Measurements from ENCODE around the gene PLAAT4.
"Not testable (repeated sequence)": the region's sequence is repeated elsewhere in the genome, so short reads cannot be mapped to it uniquely, and the experiment has no call there.

Gene PLAAT4

GRCh38 chr11:63543711-63544110 lies 7.1 kb downstream of the PLAAT4 start:
- DNase-seq (ENCODE audit: low spot score) = no peak

- DNase-seq (ENCODE audit: low spot score) = no peak
Measured at GRCh38 chr11:63547061-63547460, 10.5 kb downstream of the PLAAT4 start.

GRCh38 chr11:63548178-63548577 lies 11.6 kb downstream of the PLAAT4 start:
- no peak for DNase-seq (ENCODE audit: low spot score)

GRCh38 chr11:63549411-63549810 lies 12.8 kb downstream of the PLAAT4 start:
- no peak for DNase-seq (ENCODE audit: low spot score)

GRCh38 chr11:63550156-63550700 lies 13.6 kb downstream of the PLAAT4 start:
- not testable (repeated sequence) for DNase-seq (ENCODE audit: low spot score)

- DNase-seq (ENCODE audit: low spot score) = no peak
Measured at GRCh38 chr11:63551091-63551888, 14.7 kb downstream of the PLAAT4 start.

GRCh38 chr11:63551889-63552266 lies 15.3 kb downstream of the PLAAT4 start:
- no peak for DNase-seq (ENCODE audit: low spot score)

- no peak for DNase-seq (ENCODE audit: low spot score)
Measured at GRCh38 chr11:63552921-63553320, 16.3 kb downstream of the PLAAT4 start.

GRCh38 chr11:63553759-63554158 lies 17.2 kb downstream of the PLAAT4 start:
- no peak for DNase-seq (ENCODE audit: low spot score)

GRCh38 chr11:63554877-63555223 lies 18.2 kb downstream of the PLAAT4 start:
- no peak for DNase-seq (ENCODE audit: low spot score)

- no peak for DNase-seq (ENCODE audit: low spot score)
Measured at GRCh38 chr11:63556404-63557013, 19.9 kb downstream of the PLAAT4 start.

GRCh38 chr11:63557570-63557969 lies 21.0 kb downstream of the PLAAT4 start:
- no peak for DNase-seq (ENCODE audit: low spot score)

- DNase-seq (ENCODE audit: low spot score) = no peak
Measured at GRCh38 chr11:63558459-63559157, 22.0 kb downstream of the PLAAT4 start.

GRCh38 chr11:63560506-63561180 lies 24.0 kb downstream of the PLAAT4 start:
- DNase-seq (ENCODE audit: low spot score) = no peak

GRCh38 chr11:63563201-63564055 lies 26.8 kb downstream of the PLAAT4 start, which contains the start of gene PLAAT2:
Gene PLAAT2, minus strand, starts transcription at chr11:63563379. Its CDS starts 55 bp downstream, at chr11:63563324.
- DNase-seq (ENCODE audit: low spot score) = no peak

- no peak for DNase-seq (ENCODE audit: low spot score)
Measured at GRCh38 chr11:63564056-63564774, 27.6 kb downstream of the PLAAT4 start.

- DNase-seq (ENCODE audit: low spot score) = no peak
Measured at GRCh38 chr11:63564784-63565350, 28.3 kb downstream of the PLAAT4 start.

GRCh38 chr11:63567044-63567840 lies 30.6 kb downstream of the PLAAT4 start:
- peak; percentile 54 for DNase-seq (ENCODE audit: low spot score)

GRCh38 chr11:63569570-63569969 lies 33.0 kb downstream of the PLAAT4 start:
- no peak for DNase-seq (ENCODE audit: low spot score)
